Measurements from ENCODE around the gene ADAMTS17. TPM values are rescaled to one million over a fixed set of nuclear protein-coding genes. Genes with fewer than 3 reads are reported as not detected.

The ADAMTS17 gene
- polyA plus RNA-seq, 3 donors = 2.2 to 3.1 (median 2.5) TPM

DNA sequence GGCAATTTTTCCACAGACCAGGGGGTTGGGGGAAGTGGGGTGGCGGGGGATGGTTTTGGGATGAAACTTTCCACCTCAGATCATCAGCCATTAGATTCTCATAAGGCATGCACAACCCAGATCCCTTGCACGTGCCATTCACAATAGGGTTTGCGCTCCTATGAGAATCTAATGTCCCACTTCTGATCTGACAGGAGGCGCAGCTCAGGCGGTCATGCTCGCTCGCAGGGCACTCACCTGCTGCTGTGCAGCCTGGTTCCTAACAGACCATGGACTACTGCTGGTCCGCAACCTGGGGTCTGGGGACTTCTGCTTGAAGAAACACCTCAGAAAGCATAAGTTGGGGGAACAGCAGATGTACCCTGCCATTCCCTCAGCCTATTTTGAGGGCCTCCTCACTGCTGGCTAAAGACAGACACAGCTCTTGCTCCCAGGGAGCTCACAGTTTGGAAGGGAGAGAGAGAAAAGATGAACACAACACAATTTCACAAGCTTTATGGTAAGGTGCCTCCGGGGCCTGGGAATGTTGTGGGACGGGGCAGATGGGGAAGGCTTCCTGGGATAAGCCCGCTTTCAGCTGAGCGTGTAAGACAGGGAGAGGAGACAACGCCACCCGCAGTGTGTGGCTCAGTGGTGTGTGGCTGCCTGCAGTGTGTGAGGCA, 285.2 kb downstream of the ADAMTS17 start:
- no peak for DNase-seq (ENCODE audit: extremely low read depth in 1 of 11, low read depth in 9 of 11, low spot score in 4 of 11)

DNA sequence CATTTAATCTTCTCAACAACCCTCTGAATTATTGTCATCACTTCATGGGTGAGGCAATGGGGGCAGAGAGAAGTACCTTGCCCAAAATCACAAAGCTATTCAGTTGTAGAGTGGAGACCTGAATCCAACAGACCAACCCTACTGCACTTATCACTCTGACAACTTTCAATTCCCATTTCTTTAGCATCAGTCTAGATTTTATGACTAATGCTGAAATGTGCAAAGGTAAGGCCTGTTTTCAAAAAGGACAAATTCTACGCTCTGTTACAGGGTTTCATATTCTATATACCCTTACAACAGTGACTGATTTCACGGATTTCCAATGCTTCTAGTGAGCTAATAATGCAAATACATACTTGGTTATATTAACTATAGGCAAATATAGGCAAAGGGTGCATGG, 286.0 kb downstream of the ADAMTS17 start:
- DNase-seq (ENCODE audit: extremely low read depth in 1 of 11, low read depth in 9 of 11, low spot score in 4 of 11) = no peak

DNA sequence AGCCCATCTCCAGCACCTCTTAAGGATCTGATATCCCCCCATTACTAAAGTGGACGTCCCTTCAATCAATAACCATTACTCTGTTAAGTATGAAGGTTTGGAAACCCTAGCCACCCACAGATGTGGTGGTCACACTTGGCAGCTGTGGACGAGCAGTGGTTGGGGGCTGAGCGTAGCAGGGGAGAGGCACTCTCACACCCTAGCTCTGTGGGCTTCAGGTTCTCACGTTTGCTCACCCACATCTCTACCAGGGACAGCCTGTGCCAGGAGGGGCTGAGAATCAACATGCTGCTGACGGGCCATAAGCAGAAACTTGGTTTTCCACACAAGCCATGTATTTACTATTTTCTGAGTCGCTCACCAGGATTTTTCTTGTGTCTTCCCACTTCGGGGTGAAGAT, 287.2 kb downstream of the ADAMTS17 start:
- DNase-seq (ENCODE audit: extremely low read depth in 1 of 11, low read depth in 9 of 11, low spot score in 4 of 11) = no peak

DNA sequence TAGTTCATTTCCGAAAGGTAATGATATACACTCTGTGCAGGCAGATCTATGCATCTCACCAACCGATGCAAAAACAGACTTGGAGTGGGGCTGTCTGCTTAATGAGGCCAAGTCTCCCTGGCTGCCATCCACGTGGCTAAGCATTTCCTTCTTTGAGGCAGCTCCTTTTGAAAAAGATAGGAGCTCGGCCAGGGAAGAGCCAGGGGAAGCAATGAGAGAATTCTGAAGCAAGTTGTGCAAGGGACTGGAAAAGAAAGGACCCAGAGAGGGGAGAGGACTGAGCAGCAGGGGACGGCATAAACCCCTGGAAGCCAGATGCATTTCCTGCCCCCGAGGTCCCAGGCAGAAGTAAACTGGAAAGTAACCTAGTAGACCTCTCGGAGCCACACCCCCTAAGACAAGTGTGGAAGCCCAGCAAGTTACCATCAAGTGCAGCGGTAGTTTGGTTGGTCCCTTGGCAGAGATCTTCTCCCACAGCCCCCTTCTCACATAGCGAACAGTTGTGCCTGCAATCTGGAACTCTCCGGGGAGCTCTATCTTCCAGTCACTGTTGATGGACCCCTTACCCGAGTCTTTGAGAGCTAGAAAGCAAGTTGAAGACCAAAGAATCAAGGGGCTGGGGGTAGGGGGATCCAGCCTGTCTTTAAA, 288.2 kb downstream of the ADAMTS17 start:
- no peak for DNase-seq (ENCODE audit: extremely low read depth in 1 of 11, low read depth in 9 of 11, low spot score in 4 of 11)

DNA sequence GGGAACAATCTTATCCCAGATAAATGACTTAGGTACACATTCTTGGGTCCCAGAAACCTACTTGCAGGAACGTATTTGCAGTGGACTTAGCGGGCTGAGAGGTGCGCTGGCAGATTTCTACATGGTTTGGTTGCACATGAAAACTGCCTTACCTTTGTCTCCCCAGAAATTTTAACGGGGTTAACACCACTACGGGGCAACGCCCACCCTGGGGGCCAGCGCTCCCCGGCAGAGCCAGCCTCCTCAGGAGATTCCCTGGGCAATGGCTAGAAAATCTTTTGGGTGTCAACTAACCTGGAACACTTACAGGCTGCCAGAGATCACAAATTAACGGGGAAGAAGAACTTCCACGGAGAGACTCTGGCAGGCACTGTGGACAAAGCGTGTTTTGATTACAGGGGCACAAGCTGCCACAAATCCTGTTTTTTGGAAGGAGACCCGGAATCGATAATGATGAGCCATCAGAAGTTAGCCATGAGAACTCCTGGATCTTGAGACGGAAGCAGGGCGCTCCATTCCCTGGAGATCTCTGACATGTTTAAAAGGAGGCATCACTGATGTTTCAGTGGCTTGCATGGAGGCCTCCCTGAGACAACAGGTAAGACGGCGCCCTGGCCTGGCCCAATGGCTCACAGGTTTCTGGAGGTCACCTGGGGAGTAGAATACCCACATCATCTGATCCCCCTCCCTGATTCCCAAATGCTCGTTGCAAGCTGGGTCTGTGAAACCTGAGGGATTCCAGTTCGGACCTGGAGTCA, 288.9 kb downstream of the ADAMTS17 start:
- no peak for DNase-seq (ENCODE audit: extremely low read depth in 1 of 11, low read depth in 9 of 11, low spot score in 4 of 11)

DNA sequence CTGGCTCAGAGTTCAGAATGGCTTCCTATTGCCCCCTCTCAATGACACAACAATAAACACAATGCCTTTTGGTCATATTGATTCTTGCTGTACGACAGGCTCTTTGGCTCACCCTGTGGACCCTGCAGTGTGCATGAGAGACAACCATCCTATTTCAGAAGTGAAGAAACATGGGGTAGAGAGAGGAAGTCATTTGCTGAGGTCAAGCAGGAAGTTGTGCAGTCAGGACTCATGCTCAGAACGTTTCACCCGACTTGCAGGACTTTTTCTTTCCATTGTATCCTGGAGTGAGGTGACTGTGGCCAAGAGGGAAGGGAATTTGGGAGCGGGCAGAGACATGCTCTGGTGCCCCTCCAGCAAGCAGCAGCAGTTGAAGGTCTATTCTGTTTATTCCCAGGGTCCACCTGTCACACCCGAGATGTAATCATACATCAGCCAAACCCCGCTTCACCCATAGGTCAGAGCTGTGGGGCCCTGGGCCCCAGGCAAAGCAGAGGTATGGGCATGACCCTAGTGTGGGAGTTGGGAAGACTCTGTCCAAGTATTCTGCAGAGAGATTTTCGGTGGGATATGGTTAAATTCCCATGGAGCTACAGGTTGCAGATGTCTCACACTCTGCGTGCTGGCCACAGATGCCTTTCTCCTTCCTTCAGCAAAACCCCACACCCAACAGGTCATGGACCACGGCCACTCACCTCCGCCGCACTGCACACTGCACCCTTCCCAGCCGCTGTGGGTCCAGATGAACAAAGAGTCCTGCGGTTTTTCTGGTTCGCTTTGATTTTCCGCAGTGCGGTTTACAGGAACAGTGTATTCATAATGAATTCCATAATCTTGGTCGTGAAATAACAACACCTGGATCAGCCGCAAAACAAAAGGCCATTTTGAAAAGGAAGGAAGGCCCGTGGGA, 290.6 kb downstream of the ADAMTS17 start:
- no peak for DNase-seq (ENCODE audit: extremely low read depth in 1 of 11, low read depth in 9 of 11, low spot score in 4 of 11)

DNA sequence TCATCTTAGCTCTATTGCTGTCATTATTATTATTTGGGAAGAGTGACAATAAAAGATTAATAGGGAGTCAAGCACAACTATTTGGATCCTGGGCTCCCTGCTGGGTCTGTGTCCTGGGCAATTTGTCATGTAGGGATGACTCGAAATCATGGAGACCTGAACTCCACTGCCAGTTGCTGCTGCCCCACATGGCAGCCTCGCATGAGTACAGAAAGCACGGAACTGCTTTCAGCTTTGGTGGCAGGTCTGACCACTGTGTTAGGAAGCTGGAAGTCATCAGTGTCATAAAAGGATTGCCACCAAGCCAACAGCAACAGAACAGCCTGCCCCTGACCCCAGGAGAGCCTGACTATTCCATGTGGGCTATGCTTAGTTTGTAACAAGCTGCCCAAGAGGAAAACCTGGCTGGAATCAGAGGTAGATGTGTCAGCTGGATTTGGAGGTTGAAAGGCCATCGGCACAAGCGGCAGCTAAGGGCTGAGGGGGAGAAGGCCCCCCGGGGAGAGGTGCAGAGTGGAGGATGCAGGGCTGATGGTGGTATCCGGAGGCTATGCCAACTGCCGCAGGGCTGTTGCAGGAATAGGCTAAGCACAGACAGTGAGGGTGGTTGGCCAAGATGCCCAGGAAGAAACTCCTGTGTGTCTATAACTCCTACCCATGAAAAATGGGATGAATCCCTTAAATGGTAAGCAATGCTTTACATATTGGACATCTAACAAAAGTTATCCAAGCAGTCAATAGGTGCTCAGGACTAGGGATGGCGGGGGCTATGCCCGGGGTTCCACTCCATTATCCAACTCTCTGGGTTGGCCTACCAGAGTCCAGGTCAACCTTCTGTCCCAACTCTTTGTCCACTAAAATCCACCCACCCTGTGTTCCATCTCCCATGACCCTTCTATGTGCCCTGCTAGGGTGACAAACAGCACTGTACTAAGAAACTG, 291.6 kb downstream of the ADAMTS17 start:
- DNase-seq (ENCODE audit: extremely low read depth in 1 of 11, low read depth in 9 of 11, low spot score in 4 of 11) = no peak

DNA sequence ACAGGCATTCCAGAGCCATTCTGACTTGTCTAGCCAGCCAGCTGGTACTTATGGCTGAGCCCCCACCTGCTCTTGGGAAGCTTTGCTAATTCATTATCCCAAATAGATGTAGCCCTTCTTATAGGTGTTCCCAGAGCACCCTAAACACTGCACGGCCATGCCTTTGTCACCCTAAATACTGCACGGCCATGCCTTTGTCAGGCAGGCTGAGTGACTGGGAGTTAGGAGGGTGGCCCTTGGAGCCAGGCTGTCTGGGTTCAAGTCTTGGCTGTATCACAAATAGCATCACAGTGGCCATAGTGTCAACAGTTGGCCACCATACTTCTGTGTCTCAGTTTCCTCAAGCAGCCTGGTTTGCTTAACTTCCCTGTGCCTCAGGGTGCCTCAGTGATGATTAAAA, 292.3 kb downstream of the ADAMTS17 start:
- no peak for DNase-seq (ENCODE audit: extremely low read depth in 1 of 11, low read depth in 9 of 11, low spot score in 4 of 11)

DNA sequence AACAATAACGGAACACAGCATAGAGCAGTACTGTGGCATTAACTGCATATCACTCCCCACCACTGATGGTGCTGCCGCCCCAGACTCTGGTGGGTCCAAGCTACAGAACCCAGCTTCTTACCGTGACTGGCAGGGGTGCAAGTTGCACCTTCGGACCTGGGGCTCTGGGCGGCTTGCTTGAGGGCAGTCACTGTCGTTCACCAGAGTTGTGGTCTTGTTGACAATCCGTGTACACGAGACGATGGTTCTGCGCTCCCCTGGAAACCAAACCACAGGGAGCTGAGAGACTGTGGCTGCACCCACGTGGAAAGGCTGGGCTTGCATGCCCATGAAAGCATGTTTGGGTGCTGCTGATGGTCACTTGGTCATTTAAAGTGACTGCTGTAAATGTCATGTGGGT, 293.0 kb downstream of the ADAMTS17 start:
- DNase-seq (ENCODE audit: extremely low read depth in 1 of 11, low read depth in 9 of 11, low spot score in 4 of 11) = no peak

DNA sequence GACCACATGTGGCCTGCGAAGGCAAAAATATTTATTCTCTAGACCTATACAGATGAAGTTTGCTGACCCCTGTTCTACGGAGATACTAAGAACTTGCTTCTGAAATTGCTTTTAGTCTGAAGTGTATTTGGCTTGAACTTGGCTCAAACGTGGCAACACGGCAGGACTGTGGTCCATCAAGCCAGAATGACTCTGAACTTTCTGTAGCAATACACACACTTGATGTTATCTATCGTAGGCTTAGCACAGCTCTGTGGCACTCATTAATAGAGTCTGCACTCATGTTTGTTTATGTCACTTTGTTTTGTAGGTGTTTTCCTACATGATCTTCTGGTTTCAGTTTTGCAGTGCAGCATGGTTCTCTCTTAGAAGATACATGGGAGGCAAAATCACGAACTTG, 298.1 kb downstream of the ADAMTS17 start:
- no peak for DNase-seq (ENCODE audit: extremely low read depth in 1 of 11, low read depth in 9 of 11, low spot score in 4 of 11)

DNA sequence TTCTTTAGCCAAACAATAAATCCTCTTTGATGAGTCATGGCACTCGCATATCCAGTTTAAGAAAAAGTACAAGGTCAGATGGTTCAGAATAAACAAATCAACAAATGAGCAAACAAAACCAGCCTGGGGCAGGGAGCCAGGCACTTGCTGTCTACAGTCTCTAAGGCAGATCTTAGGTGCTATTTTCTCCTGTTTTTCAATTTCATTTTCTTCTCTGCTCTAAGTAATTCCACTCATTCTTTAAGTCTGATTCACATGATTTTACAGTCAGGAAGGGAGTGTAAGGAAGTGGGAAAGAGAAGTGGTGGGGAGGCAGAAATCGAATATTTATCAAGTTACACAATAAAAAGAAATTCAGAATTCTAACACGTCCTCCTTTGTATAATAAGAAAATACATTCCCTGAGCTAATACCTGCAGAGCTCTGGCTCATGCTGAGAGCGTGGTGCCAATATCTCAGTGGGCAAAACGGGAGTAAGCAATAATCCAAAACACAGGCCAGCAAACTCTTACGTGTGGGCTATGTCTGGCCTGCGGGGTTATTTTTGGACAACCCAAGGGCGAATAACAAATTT, 298.6 kb downstream of the ADAMTS17 start:
- DNase-seq (ENCODE audit: extremely low read depth in 1 of 11, low read depth in 9 of 11, low spot score in 4 of 11) = no peak

DNA sequence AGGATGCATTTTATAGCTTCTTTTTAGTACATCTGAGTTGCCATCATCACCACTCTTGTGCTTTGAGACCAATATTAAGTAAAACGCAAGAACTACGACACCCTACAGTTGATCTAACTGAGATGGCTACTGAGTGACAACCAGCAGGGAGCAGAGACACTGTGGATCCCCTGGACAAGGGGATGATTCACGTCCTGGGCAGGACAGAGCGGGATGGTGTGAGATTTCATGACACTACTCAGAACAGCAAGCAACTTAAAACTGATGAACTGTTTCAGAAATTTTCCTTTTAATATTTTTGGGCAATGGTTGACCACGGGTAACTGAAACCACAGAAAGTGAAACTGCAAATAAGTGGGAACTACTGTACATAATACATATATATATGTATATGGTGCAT, 299.2 kb downstream of the ADAMTS17 start:
- no peak for DNase-seq (ENCODE audit: extremely low read depth in 1 of 11, low read depth in 9 of 11, low spot score in 4 of 11)

DNA sequence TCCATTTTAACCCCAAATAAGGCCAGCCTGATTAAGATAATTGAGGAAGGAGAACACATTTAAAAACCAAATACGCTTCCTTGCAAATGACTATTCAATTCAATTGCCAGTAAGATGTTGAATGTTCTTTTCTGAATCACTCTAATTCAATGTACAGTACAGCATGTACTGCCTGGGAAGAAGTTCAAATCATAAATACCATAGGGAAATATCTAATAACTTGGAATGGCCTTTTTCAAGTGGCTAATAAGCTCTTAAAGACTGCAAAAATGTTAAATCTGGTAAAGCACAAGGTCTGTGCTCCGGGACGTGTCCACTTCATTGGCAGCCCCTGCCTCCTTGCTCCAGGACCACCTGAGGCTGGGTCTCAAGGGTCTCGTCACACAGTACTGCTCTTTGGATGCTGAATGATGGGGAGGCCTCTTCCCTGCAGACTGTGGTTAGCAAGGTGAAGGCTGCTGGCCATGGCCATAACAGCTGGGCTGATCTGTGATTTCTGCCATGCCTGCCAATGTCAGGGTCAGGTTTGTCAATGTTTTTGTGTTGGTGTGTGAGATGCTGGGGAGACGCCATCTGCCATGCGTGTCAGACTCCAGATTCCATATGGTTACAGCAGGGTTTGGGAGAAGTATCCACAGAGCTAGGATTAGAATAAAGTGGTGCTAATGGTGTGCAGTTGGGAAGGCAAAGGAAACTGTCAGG, 300.5 kb downstream of the ADAMTS17 start:
- DNase-seq (ENCODE audit: extremely low read depth in 1 of 11, low read depth in 9 of 11, low spot score in 4 of 11) = no peak

DNA sequence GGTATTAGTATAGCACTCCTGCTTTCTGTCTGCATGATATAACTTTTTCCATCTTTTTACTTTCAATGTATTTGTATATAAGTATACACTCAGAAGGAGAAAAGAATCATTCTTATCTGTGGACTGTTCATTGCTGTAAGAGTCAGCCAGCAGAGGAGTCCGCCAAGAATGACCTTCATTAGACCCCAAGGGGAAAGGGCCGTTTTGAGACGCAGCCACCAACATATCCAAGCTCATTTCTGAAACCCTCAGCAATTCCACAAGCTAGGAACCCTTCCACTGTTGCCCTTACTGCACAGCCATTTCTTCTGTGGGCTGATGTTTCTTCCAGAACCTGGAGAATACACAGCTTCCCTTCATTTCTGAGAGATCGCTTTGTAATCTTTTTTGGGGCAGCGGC, 301.8 kb downstream of the ADAMTS17 start:
- no peak for DNase-seq (ENCODE audit: extremely low read depth in 1 of 11, low read depth in 9 of 11, low spot score in 4 of 11)

DNA sequence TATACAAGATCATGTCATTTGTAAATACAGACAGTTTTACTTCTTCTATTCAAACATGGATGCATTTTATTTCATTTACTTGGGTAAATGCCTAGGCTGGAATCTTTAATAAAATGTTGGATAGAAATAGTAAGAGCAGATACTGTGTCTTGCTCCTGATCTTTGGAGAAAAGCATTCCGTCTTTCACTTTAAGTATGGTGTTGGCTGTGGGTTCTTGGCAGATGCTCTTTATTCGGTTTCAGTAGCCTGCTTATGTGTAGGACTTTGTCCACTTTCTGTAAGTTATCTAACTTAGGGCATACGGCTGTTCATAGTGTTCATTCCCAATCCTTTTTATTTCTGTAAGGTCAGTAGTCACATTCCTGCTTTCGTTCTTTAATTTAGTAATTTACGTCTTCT, 303.0 kb downstream of the ADAMTS17 start:
- DNase-seq (ENCODE audit: extremely low read depth in 1 of 11, low read depth in 9 of 11, low spot score in 4 of 11) = no peak

DNA sequence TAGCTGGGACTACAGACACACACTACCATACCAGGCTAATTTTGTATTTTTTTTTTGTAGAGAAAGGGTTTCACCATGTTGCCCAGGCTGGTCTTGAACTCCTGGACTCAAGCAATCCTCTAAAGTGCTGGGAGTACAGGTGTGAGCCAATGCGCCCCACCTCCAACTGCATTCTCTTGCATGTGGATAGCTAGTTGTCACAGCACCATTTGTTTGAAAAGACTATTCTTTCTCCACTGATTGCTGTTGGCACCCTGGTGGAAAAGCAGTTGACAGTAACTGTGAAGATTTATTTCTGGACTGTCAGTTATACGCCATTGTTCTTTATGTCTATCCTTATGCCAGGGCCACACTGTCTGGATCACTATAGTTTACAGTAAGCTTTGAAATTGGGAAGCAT, 303.9 kb downstream of the ADAMTS17 start:
- no peak for DNase-seq (ENCODE audit: extremely low read depth in 1 of 11, low read depth in 9 of 11, low spot score in 4 of 11)

DNA sequence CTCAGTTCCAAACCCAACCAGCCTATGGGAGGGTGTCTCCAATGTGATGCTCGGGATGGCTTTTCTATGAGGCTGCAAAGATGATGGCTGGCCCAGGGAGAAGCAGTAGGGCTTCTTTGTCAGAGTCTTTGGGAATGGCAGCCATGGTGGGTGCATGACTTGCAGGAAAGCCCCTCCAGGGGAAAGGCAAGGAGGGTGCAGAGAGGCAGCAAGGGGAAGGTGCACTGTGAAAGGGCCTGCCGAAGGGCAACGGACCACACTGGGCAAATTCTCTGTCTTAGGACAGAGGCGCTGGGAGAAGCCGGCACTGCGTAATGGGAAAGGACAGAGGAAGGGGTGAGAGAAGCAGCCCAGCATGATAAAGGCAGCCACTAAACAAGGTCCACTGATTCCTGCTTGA, 305.8 kb downstream of the ADAMTS17 start:
- no peak for DNase-seq (ENCODE audit: extremely low read depth in 1 of 11, low read depth in 9 of 11, low spot score in 4 of 11)
